Caco-2 (cell line): ENCODE data around the gene GPC5. TPM values are rescaled to one million over a fixed set of nuclear protein-coding genes. Genes with fewer than 3 reads are reported as not detected.

ENCODE experiments used
- BruUV-seq: library from RNA; stranded (reverse); fragments of 400-500 nt; replicated peaks from 2 replicates; lab custom pipeline; 2021; lab: Mats Ljungman, UMichigan
- CTCF ChIA-PET: fragments of 300-600 bp; sonication (Branson Sonifier 250); formaldehyde crosslinking; loops from one replicate; lab custom pipeline; 2022; ENCODE audit warnings: antibody characterized with exemption; lab: Charles Lee
- POLR2A ChIA-PET: fragments of 300-600 bp; sonication (Branson Sonifier 250); formaldehyde crosslinking; loops from one replicate; lab custom pipeline; 2022; ENCODE audit warnings: antibody characterized with exemption; lab: Charles Lee
- DNase-seq, 2 experiments: peaks; one replicate each; pipeline versions ENCODE4 v3.0.0 to v3.0.0-alpha.2; 2020 to 2022
- H3K27me3 ChIP-seq: replicated peaks from 2 replicates; pipeline ENCODE4 v1.6.0; 2011; ENCODE audit warnings: low read length; ENCODE audit not compliant: control insufficient read depth, insufficient read depth
- H3K36me3 ChIP-seq: 2 replicates; pipeline ENCODE4 v1.5.1; 2011; ENCODE audit warnings: low read length; ENCODE audit not compliant: control insufficient read depth, insufficient read depth
- H3K4me1 ChIP-seq: fragments of 250-450 bp; sonication (Bioruptor Pico); 2 replicates; pipeline ENCODE4 v1.5.1; 2020; ENCODE audit warnings: mild to moderate bottlenecking
- H3K4me3 ChIP-seq: 2 replicates; pipeline ENCODE4 v1.5.1; 2011; ENCODE audit warnings: low read depth, mild to moderate bottlenecking, control low read depth, low read length
- H3K9me3 ChIP-seq: fragments of 250-450 bp; sonication (Bioruptor Pico); 2 replicates; pipeline ENCODE4 v1.5.1; 2020; ENCODE audit warnings: mild to moderate bottlenecking, moderate library complexity
- H3K27ac Mint-ChIP-seq: one replicate; pipeline ENCODE4 v1.8.0; 2022; ENCODE audit warnings: mixed read lengths; ENCODE audit not compliant: unreplicated experiment
- H3K27me3 Mint-ChIP-seq: one replicate; pipeline ENCODE4 v1.8.0; 2022; ENCODE audit warnings: mixed read lengths; ENCODE audit not compliant: insufficient read depth, unreplicated experiment
- H3K36me3 Mint-ChIP-seq: one replicate; pipeline ENCODE4 v1.8.0; 2022; ENCODE audit warnings: mild to moderate bottlenecking, mixed read lengths; ENCODE audit not compliant: insufficient read depth, unreplicated experiment
- H3K4me1 Mint-ChIP-seq: one replicate; pipeline ENCODE4 v1.8.0; 2022; ENCODE audit warnings: low read depth, mixed read lengths; ENCODE audit not compliant: unreplicated experiment
- H3K4me3 Mint-ChIP-seq: one replicate; pipeline ENCODE4 v1.8.0; 2022; ENCODE audit warnings: mild to moderate bottlenecking, moderate library complexity, mixed read lengths; ENCODE audit not compliant: unreplicated experiment
- H3K9me3 Mint-ChIP-seq: one replicate; pipeline ENCODE4 v1.8.0; 2022; ENCODE audit warnings: mixed read lengths; ENCODE audit not compliant: unreplicated experiment
- CTCF ChIP-seq, 2 experiments: fragments of 200-600 bp in 1 of 2; IDR thresholded peaks; 1 replicate in 1 of 2; 2 replicates in 1 of 2; pipeline versions ENCODE4 v1.5.1 to v1.8.0; 2011 to 2022; ENCODE audit warnings: antibody characterized with exemption in 1 of 2, control low read depth in 1 of 2, inconsistent platforms in 1 of 2, low read depth in 1 of 2, low read length in 1 of 2, mild to moderate bottlenecking in 1 of 2, moderate library complexity in 1 of 2; ENCODE audit not compliant: insufficient read depth in 1 of 2, severe bottlenecking in 1 of 2, unreplicated experiment in 1 of 2
- intact Hi-C: fragments of 100-400 bp; cut with micrococcal nuclease; formaldehyde crosslinking; loops from one replicate; pipeline ENCODE4 v1.10.0; 2022; ENCODE audit not compliant: unreplicated experiment
- total RNA-seq: library from RNA; stranded (reverse); gene quantifications from 2 replicates; pipeline ENCODE4 v1.2.3, GENCODE V29; 2022

Gene GPC5
- total RNA-seq, 1 experiment from 2014 or later = 4.1 TPM

- no peak overlapping the region for H3K27ac Mint-ChIP-seq
- no peaks in the 10 kb centered on the region for H3K27me3 ChIP-seq
- H3K27me3 Mint-ChIP-seq = no peaks in the 10 kb centered on the region
- no peaks in the 10 kb centered on the region for H3K9me3 ChIP-seq
- ChIA-PET CTCF (no interaction called here), POLR2A (no interaction called here)
- H3K9me3 Mint-ChIP-seq = no peaks in the 10 kb centered on the region
- H3K4me3 ChIP-seq = no peak overlapping the region
- H3K4me1 ChIP-seq = 0 out of 2 replicates have a peak, but pooled peaks cover 11% of the 10 kb centered on the region
- H3K4me3 Mint-ChIP-seq = no peak overlapping the region
- TF ChIP-seq CTCF (IDR thresholded peaks at IDR 0.05; ENCODE audit: insufficient read depth in 1 of 2, low read depth in 1 of 2, low read length in 1 of 2, severe bottlenecking in 1 of 2, unreplicated experiment in 1 of 2) = no peak
- H3K36me3 ChIP-seq = no peaks in the 10 kb centered on the region
- intact Hi-C loops = no loop called here
- BruUV-seq = no TSS peak
- no peak for DNase-seq
- no peaks in the 10 kb centered on the region for H3K36me3 Mint-ChIP-seq
- H3K4me1 Mint-ChIP-seq = no peaks in the 10 kb centered on the region
These were observed 1155.2 kb downstream of the GPC5 start for GRCh38 chr13:92553470-92554114.

GRCh38 chr13:92560883-92561282 lies 1162.5 kb downstream of the GPC5 start:
- no peak for DNase-seq
- Mint-ChIP-seq H3K4me3 (no peak overlapping the region), H3K4me1 (no peaks in the 10 kb centered on the region), H3K27ac (no peak overlapping the region), H3K36me3 (no peaks in the 10 kb centered on the region), H3K9me3 (no peaks in the 10 kb centered on the region), H3K27me3 (no peaks in the 10 kb centered on the region)
- intact Hi-C loops = no loop called here
- ChIA-PET POLR2A (no interaction called here), CTCF (no interaction called here)
- H3K36me3 ChIP-seq = no peaks in the 10 kb centered on the region
- no peaks in the 10 kb centered on the region for H3K4me1 ChIP-seq
- no peaks in the 10 kb centered on the region for H3K9me3 ChIP-seq
- H3K27me3 ChIP-seq = no peaks in the 10 kb centered on the region
- H3K4me3 ChIP-seq = no peak overlapping the region
- no peak for TF ChIP-seq CTCF (IDR thresholded peaks at IDR 0.05; ENCODE audit: insufficient read depth in 1 of 2, low read depth in 1 of 2, low read length in 1 of 2, severe bottlenecking in 1 of 2, unreplicated experiment in 1 of 2)
- BruUV-seq = no TSS peak

GRCh38 chr13:92564942-92565341 lies 1166.5 kb downstream of the GPC5 start:
- H3K4me3 ChIP-seq = no peak overlapping the region
- no peak for DNase-seq
- no peaks in the 10 kb centered on the region for H3K4me1 ChIP-seq
- no peaks in the 10 kb centered on the region for H3K9me3 Mint-ChIP-seq
- intact Hi-C loops = no loop called here
- BruUV-seq = no TSS peak
- H3K4me3 Mint-ChIP-seq = no peak overlapping the region
- no peaks in the 10 kb centered on the region for H3K27me3 ChIP-seq
- ChIA-PET POLR2A (no interaction called here), CTCF (no interaction called here)
- H3K27ac Mint-ChIP-seq = no peak overlapping the region
- no peaks in the 10 kb centered on the region for H3K4me1 Mint-ChIP-seq
- no peak for TF ChIP-seq CTCF (IDR thresholded peaks at IDR 0.05; ENCODE audit: insufficient read depth in 1 of 2, low read depth in 1 of 2, low read length in 1 of 2, severe bottlenecking in 1 of 2, unreplicated experiment in 1 of 2)
- H3K9me3 ChIP-seq = no peaks in the 10 kb centered on the region
- no peaks in the 10 kb centered on the region for H3K27me3 Mint-ChIP-seq
- peaks cover 4% of the 10 kb centered on the region for H3K36me3 Mint-ChIP-seq
- H3K36me3 ChIP-seq = no peaks in the 10 kb centered on the region
